Parathyroid adenoma (tissue), 2 donors: Measurements from ENCODE around the gene SULT6B1.

Source experiments
- H2AFZ ChIP-seq: fragments of 300-600 bp; sonication (generic); one replicate; pipeline ENCODE4 v1.7.0; 2017; ENCODE audit warnings: antibody characterized with exemption, mild to moderate bottlenecking
- H3K27ac ChIP-seq: fragments of 300-600 bp; sonication (generic); one replicate; pipeline ENCODE4 v1.7.0; 2017
- H3K27me3 ChIP-seq: fragments of 300-600 bp; sonication (generic); one replicate; pipeline ENCODE4 v1.7.0; 2017; ENCODE audit warnings: low read length; ENCODE audit not compliant: control insufficient read depth, insufficient read depth
- H3K36me3 ChIP-seq: fragments of 300-600 bp; sonication (generic); one replicate; pipeline ENCODE4 v1.7.0; 2017; ENCODE audit warnings: low read length; ENCODE audit not compliant: control insufficient read depth, insufficient read depth
- H3K4me1 ChIP-seq: fragments of 300-600 bp; sonication (generic); one replicate; pipeline ENCODE4 v1.7.0; 2017; ENCODE audit warnings: control low read depth
- H3K4me2 ChIP-seq: fragments of 300-600 bp; sonication (generic); one replicate; pipeline ENCODE4 v1.7.0; 2017; ENCODE audit warnings: low read length
- H3K4me3 ChIP-seq: fragments of 300-600 bp; sonication (generic); one replicate; pipeline ENCODE4 v1.7.0; 2017; ENCODE audit warnings: low read depth, low read length
- H3K79me2 ChIP-seq: fragments of 300-600 bp; sonication (generic); one replicate; pipeline ENCODE4 v1.7.0; 2017; ENCODE audit warnings: control low read depth
- H3K9ac ChIP-seq: fragments of 300-600 bp; sonication (generic); one replicate; pipeline ENCODE4 v1.7.0; 2017; ENCODE audit warnings: mild to moderate bottlenecking
- H3K9me3 ChIP-seq: fragments of 300-600 bp; sonication (generic); one replicate; pipeline ENCODE4 v1.7.0; 2017; ENCODE audit warnings: low read length; ENCODE audit not compliant: control insufficient read depth
- TF ChIP-seq, protein P1 (sequence below): fragments of 300-600 bp; sonication (generic); IDR thresholded peaks from one replicate; pipeline ENCODE4 v1.7.0; 2017; ENCODE audit warnings: antibody characterized with exemption, mild to moderate bottlenecking
- donor health status: primary hyperparathyroidism.

The SULT6B1 gene

DNA sequence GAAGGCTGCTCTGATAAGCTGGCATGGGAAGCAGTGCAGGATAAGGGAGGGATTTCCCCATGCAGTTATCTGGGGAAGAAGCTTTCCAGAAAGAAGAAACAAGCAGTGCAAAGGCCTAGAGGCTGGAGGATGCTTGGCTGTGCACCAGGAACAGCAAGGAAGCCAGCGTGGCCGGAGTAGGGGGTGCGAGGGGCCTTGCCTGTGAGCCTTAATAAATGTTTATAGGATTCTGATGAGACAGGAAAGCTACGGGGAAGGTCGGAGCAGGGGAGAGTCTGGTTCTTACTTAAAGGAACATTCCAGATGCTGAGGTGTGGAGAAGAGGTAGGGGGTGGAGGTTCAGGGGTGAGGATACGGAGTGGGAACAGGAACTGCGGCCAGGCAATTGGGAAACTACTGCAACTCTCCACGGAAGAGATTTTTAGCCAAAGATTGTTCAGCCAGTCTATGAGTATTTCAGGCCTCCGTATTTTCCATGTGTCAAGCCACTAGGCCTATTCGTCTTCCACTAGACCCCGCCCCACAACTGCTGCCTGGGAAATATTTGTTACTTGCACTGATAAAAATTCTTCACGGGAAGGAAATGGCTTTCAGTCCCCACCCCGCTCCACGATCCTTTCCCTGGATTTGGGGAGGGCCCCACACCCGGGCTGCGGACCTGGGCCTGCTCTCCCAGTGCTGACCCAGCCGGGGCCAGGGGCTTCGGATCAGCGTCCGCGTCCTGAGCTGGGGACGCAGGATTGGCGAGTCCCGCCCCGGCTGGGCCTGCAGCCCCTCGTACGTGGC lies 32.2 kb downstream of the SULT6B1 start:
- no peaks in the 10 kb centered on the region for H3K27me3 ChIP-seq
- peak overlapping the region; percentile 71 for H3K4me2 ChIP-seq
- H2AFZ ChIP-seq, result peak overlapping the region; percentile 90
- H3K9me3 ChIP-seq, result no peaks in the 10 kb centered on the region
- no peaks in the 10 kb centered on the region for H3K36me3 ChIP-seq
- peak overlapping the region; percentile 62 for H3K4me3 ChIP-seq
- peaks cover 9% of the 10 kb centered on the region for H3K4me1 ChIP-seq
- TF ChIP-seq, protein P1, sequence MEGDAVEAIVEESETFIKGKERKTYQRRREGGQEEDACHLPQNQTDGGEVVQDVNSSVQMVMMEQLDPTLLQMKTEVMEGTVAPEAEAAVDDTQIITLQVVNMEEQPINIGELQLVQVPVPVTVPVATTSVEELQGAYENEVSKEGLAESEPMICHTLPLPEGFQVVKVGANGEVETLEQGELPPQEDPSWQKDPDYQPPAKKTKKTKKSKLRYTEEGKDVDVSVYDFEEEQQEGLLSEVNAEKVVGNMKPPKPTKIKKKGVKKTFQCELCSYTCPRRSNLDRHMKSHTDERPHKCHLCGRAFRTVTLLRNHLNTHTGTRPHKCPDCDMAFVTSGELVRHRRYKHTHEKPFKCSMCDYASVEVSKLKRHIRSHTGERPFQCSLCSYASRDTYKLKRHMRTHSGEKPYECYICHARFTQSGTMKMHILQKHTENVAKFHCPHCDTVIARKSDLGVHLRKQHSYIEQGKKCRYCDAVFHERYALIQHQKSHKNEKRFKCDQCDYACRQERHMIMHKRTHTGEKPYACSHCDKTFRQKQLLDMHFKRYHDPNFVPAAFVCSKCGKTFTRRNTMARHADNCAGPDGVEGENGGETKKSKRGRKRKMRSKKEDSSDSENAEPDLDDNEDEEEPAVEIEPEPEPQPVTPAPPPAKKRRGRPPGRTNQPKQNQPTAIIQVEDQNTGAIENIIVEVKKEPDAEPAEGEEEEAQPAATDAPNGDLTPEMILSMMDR, result no peak
- peak overlapping the region; percentile 83 for H3K9ac ChIP-seq
- peak overlapping the region; percentile 72 for H3K27ac ChIP-seq
- peaks cover 28% of the 10 kb centered on the region for H3K79me2 ChIP-seq

DNA sequence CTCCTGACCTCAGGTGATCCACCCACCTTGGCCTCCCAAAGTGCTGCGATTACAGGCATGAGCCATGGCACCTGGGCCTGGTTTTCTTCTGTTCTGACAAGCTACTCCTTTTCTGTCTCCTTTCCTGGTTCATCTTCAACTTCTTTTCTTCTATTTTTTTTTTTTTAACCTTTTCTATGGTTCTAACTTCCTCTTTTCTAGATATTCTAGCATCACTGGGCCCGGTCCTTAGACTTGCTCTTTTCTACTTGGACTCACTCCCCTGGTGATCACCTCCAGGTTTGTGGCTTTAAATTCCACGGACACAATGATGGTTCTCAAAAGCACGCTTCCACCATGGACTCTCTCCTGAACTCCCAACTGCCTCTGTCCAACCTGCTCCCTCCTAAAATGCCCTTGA lies 33.7 kb downstream of the SULT6B1 start:
- Histone ChIP-seq H3K4me3 (no peak overlapping the region), H3K27ac (no peak overlapping the region), H3K9ac (no peak overlapping the region), H3K9me3 (no peaks in the 10 kb centered on the region), H3K27me3 (no peaks in the 10 kb centered on the region), H3K36me3 (no peaks in the 10 kb centered on the region), H3K4me2 (no peak overlapping the region), H3K4me1 (peaks cover 9% of the 10 kb centered on the region), H3K79me2 (peaks cover 28% of the 10 kb centered on the region), H2AFZ (no peak overlapping the region)
- TF ChIP-seq, protein P1, result no peak

DNA sequence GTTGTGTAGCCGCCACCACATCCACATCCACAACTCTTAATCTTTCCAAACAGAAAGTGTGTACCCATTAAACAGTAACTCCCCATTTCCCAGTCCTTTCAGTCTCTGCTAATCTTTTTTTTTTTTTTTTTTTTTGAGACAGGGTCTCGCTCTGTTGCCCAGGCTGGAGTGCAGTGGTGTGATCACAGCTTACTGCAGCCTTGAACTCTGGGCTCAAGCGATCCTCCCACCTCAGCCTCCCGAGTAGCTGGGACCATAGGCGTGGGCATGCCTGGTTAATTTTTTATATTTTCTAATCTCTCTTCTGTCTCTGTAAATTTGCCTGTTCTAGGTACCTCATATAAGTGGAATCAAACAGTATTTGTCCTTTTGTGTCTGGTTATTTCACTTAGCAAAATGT lies 35.2 kb downstream of the SULT6B1 start:
- Histone ChIP-seq H3K4me1 (peaks cover 9% of the 10 kb centered on the region), H3K79me2 (peaks cover 28% of the 10 kb centered on the region), H3K27ac (no peak overlapping the region), H3K4me3 (no peak overlapping the region), H3K9me3 (no peaks in the 10 kb centered on the region), H3K4me2 (no peak overlapping the region), H3K36me3 (no peaks in the 10 kb centered on the region), H2AFZ (no peak overlapping the region), H3K9ac (no peak overlapping the region), H3K27me3 (no peaks in the 10 kb centered on the region)
- TF ChIP-seq, protein P1, result no peak

DNA sequence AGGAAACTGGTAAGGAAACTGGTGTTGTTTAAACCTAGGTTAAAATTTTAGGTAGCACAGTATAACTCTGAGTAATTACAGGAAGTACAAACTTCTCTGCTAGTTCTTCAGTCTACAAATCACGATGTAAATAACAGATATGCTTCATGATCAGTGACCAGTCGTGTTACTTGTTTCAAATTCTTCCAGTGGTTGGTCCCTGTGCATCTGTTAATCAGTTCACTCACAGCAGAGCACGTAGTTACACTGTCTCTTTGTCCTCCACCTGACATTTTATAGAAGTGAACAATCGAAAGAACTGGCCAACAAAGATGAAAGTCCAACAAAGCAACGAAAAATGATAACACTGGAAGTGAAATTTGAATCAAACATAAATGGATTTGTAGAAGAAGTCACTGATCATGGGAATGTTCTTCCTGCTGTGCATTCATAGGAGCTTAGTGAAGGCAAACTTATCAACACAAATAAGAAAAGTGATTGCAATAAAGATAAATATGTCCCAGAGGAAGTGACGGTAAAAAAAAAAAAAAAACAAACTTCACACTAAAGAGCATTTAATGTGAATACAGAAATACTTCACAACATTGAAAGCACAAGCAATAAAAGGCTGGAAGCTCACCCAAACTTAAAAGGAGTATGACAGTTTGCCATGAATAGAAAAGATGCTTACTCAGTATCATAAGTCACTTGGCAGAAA lies 38.7 kb downstream of the SULT6B1 start:
- TF ChIP-seq, protein P1, result no peak
- H3K36me3 ChIP-seq, result no peaks in the 10 kb centered on the region

More for the DNA sequence above, 38.7 kb downstream of the SULT6B1 start:
- no peak overlapping the region for H3K27ac ChIP-seq
- H3K4me3 ChIP-seq, result no peak overlapping the region
- no peaks in the 10 kb centered on the region for H3K9me3 ChIP-seq
- H3K4me2 ChIP-seq, result no peak overlapping the region
- H3K4me1 ChIP-seq, result no peaks in the 10 kb centered on the region
- peaks cover 13% of the 10 kb centered on the region for H3K79me2 ChIP-seq
- no peak overlapping the region for H2AFZ ChIP-seq
- H3K9ac ChIP-seq, result no peak overlapping the region
- no peaks in the 10 kb centered on the region for H3K27me3 ChIP-seq
